HG03432 (cell line): Measurements from ENCODE around the gene GPC5.

ENCODE experiments used
- ATAC-seq: cut with Tn5 transposase; IDR thresholded peaks from one replicate; pipeline ENCODE4 v1.9.1; 2021; ENCODE audit warnings: mild to moderate bottlenecking, moderate library complexity; ENCODE audit not compliant: unreplicated experiment

Gene GPC5

GRCh38 chr13:91588541-91588940 is 190.1 kb downstream of the GPC5 start:
- ATAC-seq, result no peak

DNA sequence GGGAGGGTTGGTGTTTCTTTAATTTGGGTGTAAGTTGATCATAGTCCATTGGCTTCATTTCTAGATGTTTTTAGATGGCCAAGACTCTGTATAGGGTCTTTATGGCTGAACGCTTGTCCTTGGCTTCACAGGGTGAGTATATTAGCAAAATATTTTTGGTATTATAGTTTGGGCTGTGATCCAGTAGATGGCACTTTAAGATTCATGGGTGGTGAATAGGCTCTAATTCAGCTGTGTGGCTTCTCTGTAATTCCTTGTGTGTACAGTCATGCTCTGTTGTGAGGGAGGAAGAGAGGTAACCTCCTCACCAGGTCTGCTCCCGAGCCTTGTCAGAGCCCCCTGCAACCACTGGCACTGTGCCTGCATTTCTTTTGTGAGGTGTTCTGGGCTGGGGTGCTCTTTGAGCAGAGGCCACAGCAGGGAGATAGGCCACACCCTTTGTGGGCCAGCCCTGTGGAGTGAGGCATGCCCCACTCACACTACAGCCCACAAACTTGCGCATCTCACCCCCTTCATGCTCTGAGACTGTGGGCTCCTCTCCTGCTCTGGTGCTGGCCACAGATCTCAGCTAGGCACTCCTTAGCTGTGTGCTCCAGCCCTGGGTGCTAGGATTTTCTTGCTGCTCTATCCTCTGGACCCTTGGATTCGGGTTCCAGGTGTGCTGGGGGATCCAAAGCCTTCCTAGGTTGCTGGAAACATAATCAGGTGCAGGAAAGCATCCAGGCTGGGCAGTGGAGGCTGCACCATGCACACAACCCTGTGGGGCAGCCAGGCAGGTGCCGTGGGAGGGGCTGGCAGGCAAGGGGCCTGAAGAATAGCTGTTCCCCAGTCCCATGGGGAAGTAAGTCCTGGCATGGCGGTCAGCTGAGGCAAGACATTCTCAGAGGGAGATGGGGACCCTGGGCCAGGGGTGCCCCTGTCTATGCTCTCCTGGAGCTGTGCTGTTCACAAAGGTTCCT is 193.9 kb downstream of the GPC5 start:
- no peak for ATAC-seq

- ATAC-seq, result no peak
Measured at GRCh38 chr13:91593456-91593855, 195.0 kb downstream of the GPC5 start.

DNA sequence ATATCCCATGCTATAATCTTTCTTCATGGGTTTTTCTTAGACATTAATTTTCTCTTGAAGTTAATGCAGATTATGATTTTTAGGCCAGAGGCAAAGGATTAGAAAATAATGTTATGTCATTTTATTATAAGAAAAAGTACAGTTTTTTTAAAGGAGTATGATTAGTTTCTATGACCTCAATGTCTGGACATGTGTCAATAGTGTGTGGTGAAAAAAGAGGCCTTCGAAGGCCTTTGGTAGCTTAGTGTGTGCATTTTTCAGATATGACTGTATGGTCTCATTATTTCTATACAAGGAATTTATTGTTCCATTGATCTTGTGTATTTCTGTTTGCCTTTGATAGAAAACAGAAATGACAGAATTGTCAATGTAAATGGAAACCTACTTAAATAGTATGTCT is 195.6 kb downstream of the GPC5 start:
- ATAC-seq, result no peak

GRCh38 chr13:91595677-91596076 is 197.3 kb downstream of the GPC5 start:
- no peak for ATAC-seq

DNA sequence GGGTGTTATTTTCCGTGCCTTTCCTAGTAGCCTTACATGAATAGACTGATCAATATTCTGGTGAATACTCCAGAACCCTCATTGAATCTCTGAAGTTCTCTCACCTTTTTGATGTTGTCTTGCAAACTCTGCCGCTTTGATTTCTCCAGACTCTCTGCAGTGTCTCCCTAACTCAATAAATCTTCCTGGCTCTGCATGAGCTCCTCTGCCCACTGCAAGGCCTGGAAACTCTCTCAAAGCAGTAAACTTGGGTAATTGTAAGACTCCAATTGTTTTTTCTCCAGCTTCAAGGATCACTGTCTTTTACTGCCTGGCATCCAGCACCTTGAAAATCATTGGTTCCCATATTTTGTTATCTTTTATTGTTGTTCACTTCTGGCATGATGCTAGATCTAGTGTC is 198.4 kb downstream of the GPC5 start:
- no peak for ATAC-seq

- no peak for ATAC-seq
Measured at GRCh38 chr13:91598655-91599054, 200.2 kb downstream of the GPC5 start.

GRCh38 chr13:91601273-91601672 is 202.9 kb downstream of the GPC5 start:
- no peak for ATAC-seq

GRCh38 chr13:91601807-91602206 is 203.4 kb downstream of the GPC5 start:
- no peak for ATAC-seq

DNA sequence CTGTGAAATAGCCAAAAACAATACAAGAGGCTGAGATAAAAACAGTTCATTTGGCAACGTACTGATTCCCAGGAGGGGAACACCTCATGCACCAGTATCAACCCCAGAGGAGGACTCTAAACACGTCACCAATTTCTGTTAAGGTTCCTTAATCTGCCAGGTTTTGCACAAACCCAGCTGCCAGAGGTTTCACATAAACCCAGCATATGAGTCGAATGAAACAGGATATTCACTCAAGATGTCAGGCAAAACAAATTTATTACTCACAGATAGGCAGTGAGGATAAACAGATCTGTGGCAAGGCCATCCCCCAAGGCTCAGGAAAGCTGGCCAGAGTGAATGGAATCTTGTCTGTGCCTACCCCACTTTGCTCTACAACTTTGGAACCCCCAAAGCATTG is 210.9 kb downstream of the GPC5 start:
- no peak for ATAC-seq

- ATAC-seq, result no peak
Measured at GRCh38 chr13:91618315-91618714, 219.9 kb downstream of the GPC5 start.

DNA sequence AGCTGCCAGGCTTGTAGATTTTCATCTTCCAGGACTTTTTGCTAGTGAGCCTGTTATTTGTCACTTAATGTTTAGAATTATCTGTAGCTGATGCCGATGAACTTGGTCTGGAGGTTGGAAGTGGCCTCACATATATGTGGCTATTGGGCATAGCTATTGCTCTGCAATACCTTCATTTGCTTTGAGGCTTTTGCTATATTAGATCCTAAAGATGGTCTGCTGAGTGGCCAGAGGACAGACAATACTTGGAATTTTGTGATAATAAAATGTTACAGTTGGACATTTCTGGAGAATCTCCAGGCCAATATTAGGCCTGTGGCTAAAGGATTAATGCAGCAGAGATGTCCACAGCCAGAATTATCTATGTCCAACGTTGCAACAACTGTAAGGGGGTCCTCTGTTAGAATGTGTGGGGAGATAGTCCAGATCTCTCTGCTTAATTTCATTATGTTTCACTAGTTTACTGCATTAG is 222.3 kb downstream of the GPC5 start:
- ATAC-seq, result no peak

- ATAC-seq, result no peak
Measured at GRCh38 chr13:91621161-91621560, 222.7 kb downstream of the GPC5 start.

DNA sequence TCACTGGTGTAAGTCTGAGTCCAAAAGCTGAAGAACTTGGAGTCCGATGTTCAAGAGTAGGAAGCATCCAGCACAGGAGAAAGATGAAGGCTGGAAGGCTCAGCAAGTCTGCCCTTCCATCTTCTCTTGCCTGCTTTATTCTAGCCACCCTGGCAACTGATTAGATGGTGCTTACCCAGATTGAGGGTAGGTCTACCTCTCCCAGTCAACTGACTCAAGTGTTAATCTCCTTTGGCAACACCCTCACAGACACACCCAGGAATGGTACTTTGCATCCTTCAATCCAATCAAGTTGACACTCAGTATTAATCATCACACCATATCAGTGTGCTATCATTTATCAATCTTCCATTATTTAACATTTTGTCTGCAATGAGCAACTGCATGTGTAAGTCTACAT is 223.5 kb downstream of the GPC5 start:
- no peak for ATAC-seq

DNA sequence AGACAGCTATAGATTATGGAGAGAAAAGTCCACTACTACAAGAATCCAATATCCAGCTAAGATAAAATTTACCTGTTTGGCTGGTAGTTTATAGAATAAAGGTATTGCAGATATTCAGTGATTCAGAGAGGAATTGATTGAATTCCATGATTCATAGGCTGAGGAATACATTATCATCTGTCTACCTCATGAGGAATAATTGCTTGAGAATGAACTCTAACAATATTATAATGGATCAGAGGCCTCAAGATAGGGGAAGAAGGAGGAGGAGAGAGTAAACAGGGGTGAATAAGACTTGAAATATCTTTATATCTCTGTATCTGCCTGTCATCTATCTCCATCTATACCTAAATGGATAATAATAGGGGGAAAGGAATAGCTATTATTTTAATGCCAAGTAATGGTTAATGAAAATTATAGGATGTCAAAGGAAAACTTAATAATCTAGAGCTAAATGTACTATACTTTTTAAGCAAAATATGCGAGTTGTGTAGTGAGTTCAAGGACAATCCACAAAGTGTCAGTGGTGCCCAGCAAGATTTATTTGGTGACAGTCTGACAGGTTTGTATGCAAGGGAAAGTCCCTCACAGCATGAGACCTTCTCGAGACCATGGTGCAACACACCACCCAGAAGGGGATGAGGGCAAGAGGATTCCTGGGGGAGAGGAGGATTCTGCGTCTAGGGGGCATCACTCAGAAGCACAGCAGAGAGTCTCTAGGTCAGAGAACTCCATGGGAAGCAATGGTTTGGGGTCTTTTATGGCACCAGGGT is 224.5 kb downstream of the GPC5 start:
- no peak for ATAC-seq

DNA sequence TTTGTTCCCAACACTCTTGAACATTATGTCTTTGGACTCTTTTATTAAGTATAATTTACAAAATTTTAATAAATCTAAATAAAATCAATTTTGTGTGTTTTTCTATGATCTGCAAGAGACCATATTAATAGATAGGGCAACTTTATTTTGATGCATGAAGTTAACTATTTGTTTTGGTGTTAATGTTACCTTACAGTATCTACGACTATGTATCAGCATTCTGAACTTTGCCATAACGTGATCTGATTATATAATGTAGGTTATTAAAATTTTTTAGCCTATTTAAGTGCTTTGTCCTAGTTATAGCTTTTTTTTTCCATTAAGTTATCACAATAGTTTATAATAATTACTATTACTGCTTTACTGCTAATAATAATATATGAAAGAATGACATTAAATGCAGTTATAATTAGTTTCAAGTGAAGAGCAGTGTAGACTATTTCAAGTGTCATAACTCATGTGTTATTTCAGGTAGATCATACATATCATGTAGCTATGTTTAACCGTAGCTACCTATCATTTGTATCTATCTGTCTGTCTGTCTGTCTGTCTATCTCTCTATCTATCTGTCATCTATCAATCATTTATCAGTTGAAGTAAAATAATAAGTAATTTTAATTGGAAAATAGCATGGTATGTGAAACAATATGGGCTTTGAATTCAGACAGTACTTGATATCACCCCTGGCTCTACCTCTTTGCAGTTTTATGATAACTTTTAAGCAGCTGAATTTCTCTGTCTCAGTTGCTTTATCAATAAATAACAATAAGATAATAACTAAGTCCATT is 229.7 kb downstream of the GPC5 start:
- no peak for ATAC-seq

GRCh38 chr13:91630946-91631345 is 232.5 kb downstream of the GPC5 start:
- ATAC-seq, result no peak

GRCh38 chr13:91632086-91632485 is 233.7 kb downstream of the GPC5 start:
- ATAC-seq, result no peak

- ATAC-seq, result no peak
Measured at GRCh38 chr13:91639330-91639729, 240.9 kb downstream of the GPC5 start.

GRCh38 chr13:91643394-91643793 is 245.0 kb downstream of the GPC5 start:
- ATAC-seq, result no peak

- ATAC-seq, result no peak
Measured at GRCh38 chr13:91644806-91645205, 246.4 kb downstream of the GPC5 start.
